H1 (cell line): Measurements from ENCODE around the gene UNK. TPM values are rescaled to one million over a fixed set of nuclear protein-coding genes. Genes with fewer than 3 reads are reported as not detected.

ENCODE experiments used
- CTCF ChIA-PET: fragments of 300-600 bp; sonication (Branson Sonifier 250); formaldehyde crosslinking; loops from one replicate; lab custom pipeline; 2021; ENCODE audit not compliant: partially characterized antibody; lab: Charles Lee
- POLR2A ChIA-PET: fragments of 300-600 bp; sonication (Branson Sonifier 250); formaldehyde crosslinking; loops from one replicate; lab custom pipeline; 2021; ENCODE audit warnings: inconsistent platforms; ENCODE audit not compliant: partially characterized antibody; lab: Charles Lee
- DNase-seq, 2 experiments: peaks; one replicate each; pipeline versions ENCODE4 v3.0.0 to v3.0.0-alpha.2; 2010 to 2022; ENCODE audit warnings: low spot score in 2 of 2, low read depth in 1 of 2, mixed read lengths in 1 of 2
- FAIRE-seq: peaks from 2 replicates; lab custom pipeline; 2011; peaks lifted over from hg19 to GRCh38; lab: Jason Lieb, UNC
- H2AFZ ChIP-seq: 2 replicates; pipeline ENCODE4 v1.8.1; 2012; ENCODE audit warnings: low read length, inconsistent platforms
- H2AK5ac ChIP-seq: 2 replicates; pipeline ENCODE4 v1.6.1; 2013; ENCODE audit warnings: low read depth, low read length
- H2BK120ac ChIP-seq: replicated peaks from 2 replicates; pipeline ENCODE3; 2013; ENCODE audit warnings: low read depth, low read length, inconsistent platforms
- H2BK12ac ChIP-seq: 2 replicates; pipeline ENCODE4 v1.6.1; 2013; ENCODE audit warnings: low read depth, low read length
- H2BK15ac ChIP-seq: 2 replicates; pipeline ENCODE4 v1.6.1; 2013; ENCODE audit warnings: low read length
- H2BK20ac ChIP-seq: 2 replicates; pipeline ENCODE4 v1.6.1; 2013; ENCODE audit warnings: low read length
- H2BK5ac ChIP-seq: 2 replicates; pipeline ENCODE4 v1.6.1; 2013; ENCODE audit warnings: low read depth, low read length
- H3K14ac ChIP-seq: 2 replicates; pipeline ENCODE4 v1.6.1; 2013; ENCODE audit warnings: inconsistent platforms; ENCODE audit not compliant: insufficient read length
- H3K18ac ChIP-seq: 2 replicates; pipeline ENCODE4 v1.6.1; 2013; ENCODE audit warnings: low read length; ENCODE audit errors: extremely low read depth
- H3K23ac ChIP-seq: 2 replicates; pipeline ENCODE4 v1.6.1; 2013; ENCODE audit warnings: inconsistent platforms; ENCODE audit not compliant: insufficient read length
- H3K23me2 ChIP-seq: 2 replicates; pipeline ENCODE4 v1.6.1; 2013; ENCODE audit warnings: low read depth, low read length
- H3K27ac ChIP-seq: 2 replicates; pipeline ENCODE4 v1.6.1; 2011; ENCODE audit warnings: low read depth, low read length, inconsistent platforms
- H3K27me3 ChIP-seq, 4 experiments: replicated peaks in 1 of 4; 1 replicate in 1 of 4; 2 replicates in 3 of 4; pipeline versions ENCODE4 v1.6.1 to v1.8.1; 2011 to 2013; ENCODE audit warnings: low read length in 3 of 4, mild to moderate bottlenecking in 3 of 4, inconsistent platforms in 2 of 4, mixed read lengths in 2 of 4, moderate library complexity in 1 of 4; ENCODE audit not compliant: control insufficient read depth in 3 of 4, insufficient read depth in 3 of 4; ENCODE audit errors: extremely low read depth in 1 of 4
- H3K36me3 ChIP-seq, 4 experiments: 2 replicates each; pipeline versions ENCODE4 v1.6.1 to v1.8.1; 2011 to 2013; ENCODE audit warnings: mild to moderate bottlenecking in 4 of 4, low read length in 3 of 4, moderate library complexity in 2 of 4, control low read depth in 1 of 4, inconsistent platforms in 1 of 4; ENCODE audit not compliant: insufficient read depth in 4 of 4, control insufficient read depth in 2 of 4
- H3K4ac ChIP-seq: replicated peaks from 2 replicates; pipeline ENCODE3; 2013; ENCODE audit warnings: low read length, low read depth, mixed read lengths, inconsistent platforms; ENCODE audit not compliant: insufficient read length
- H3K4me1 ChIP-seq, 4 experiments: replicated peaks in 1 of 4; 1 replicate in 1 of 4; 2 replicates in 3 of 4; pipeline versions ENCODE4 v1.6.1 to v1.8.1; 2011 to 2013; ENCODE audit warnings: low read length in 3 of 4, inconsistent platforms in 2 of 4, mixed read lengths in 1 of 4; ENCODE audit not compliant: insufficient read depth in 4 of 4, control insufficient read depth in 3 of 4
- H3K4me2 ChIP-seq, 2 experiments: 2 replicates each; pipeline versions ENCODE4 v1.6.1 to v1.8.1; 2011 to 2013; ENCODE audit warnings: low read depth in 2 of 2, low read length in 2 of 2, control low read depth in 1 of 2, inconsistent platforms in 1 of 2, mild to moderate bottlenecking in 1 of 2; ENCODE audit not compliant: insufficient read depth in 1 of 2
- H3K4me3 ChIP-seq, 4 experiments: fragments of 200-600, 300-600 bp in 1 of 4; sonication (generic), shearing (Covaris generic), sonication (Bioruptor Twin) in 1 of 4; 2 replicates each; pipeline versions ENCODE4 v1.5.1 to v1.8.1; 2011 to 2016; ENCODE audit warnings: low read length in 4 of 4, low read depth in 3 of 4, control low read depth in 2 of 4, inconsistent platforms in 2 of 4, mild to moderate bottlenecking in 2 of 4, mixed read lengths in 1 of 4, moderate library complexity in 1 of 4; ENCODE audit not compliant: insufficient read depth in 2 of 4; ENCODE audit errors: extremely low read depth in 1 of 4
- H3K56ac ChIP-seq: replicated peaks from 2 replicates; pipeline ENCODE3; 2013; ENCODE audit warnings: low read depth, mild to moderate bottlenecking, mixed read lengths, low read length, inconsistent platforms; ENCODE audit not compliant: insufficient read length
- H3K79me1 ChIP-seq: 2 replicates; pipeline ENCODE4 v1.6.1; 2013; ENCODE audit warnings: low read depth, low read length, control low read depth
- H3K79me2 ChIP-seq, 2 experiments: 2 replicates each; pipeline versions ENCODE4 v1.6.1 to v1.8.1; 2012 to 2013; ENCODE audit warnings: low read length in 2 of 2, mild to moderate bottlenecking in 2 of 2, inconsistent platforms in 1 of 2; ENCODE audit not compliant: insufficient read depth in 2 of 2, control insufficient read depth in 1 of 2
- H3K9ac ChIP-seq, 4 experiments: replicated peaks in 1 of 4; 1 replicate in 1 of 4; 2 replicates in 3 of 4; pipeline versions ENCODE4 v1.6.1 to v1.8.1; 2011 to 2013; ENCODE audit warnings: low read depth in 3 of 4, low read length in 3 of 4, control low read depth in 2 of 4, mild to moderate bottlenecking in 2 of 4, moderate library complexity in 2 of 4, inconsistent platforms in 1 of 4; ENCODE audit errors: extremely low read depth in 1 of 4
- H3K9me3 ChIP-seq, 2 experiments: 2 replicates each; pipeline versions ENCODE4 v1.6.1 to v1.8.1; 2012 to 2013; ENCODE audit warnings: mild to moderate bottlenecking in 2 of 2, moderate library complexity in 2 of 2, control low read depth in 1 of 2, inconsistent platforms in 1 of 2, low read depth in 1 of 2, low read length in 1 of 2, mixed read lengths in 1 of 2; ENCODE audit not compliant: insufficient read depth in 2 of 2
- H4K20me1 ChIP-seq, 2 experiments: replicated peaks in 1 of 2; 2 replicates each; pipeline versions ENCODE3 to v1.8.1; 2011 to 2013; ENCODE audit warnings: inconsistent platforms in 2 of 2, low read length in 2 of 2, mild to moderate bottlenecking in 1 of 2; ENCODE audit not compliant: insufficient read depth in 2 of 2, control insufficient read depth in 1 of 2
- H4K5ac ChIP-seq: 2 replicates; pipeline ENCODE4 v1.6.1; 2013; ENCODE audit warnings: low read length, low read depth, mixed read lengths, inconsistent platforms; ENCODE audit not compliant: insufficient read length
- H4K8ac ChIP-seq: 2 replicates; pipeline ENCODE4 v1.8.0; 2013; ENCODE audit warnings: mild to moderate bottlenecking, moderate library complexity, low read length, inconsistent platforms; ENCODE audit not compliant: insufficient read depth; ENCODE audit errors: extremely low read depth
- H4K91ac ChIP-seq: replicated peaks from 2 replicates; pipeline ENCODE3; 2013; ENCODE audit warnings: low read length, mixed read lengths, inconsistent platforms; ENCODE audit not compliant: insufficient read length
- CTBP2 ChIP-seq: IDR thresholded peaks from 2 replicates; pipeline ENCODE4 v1.7.0; 2011; ENCODE audit warnings: borderline replicate concordance, mild to moderate bottlenecking, moderate library complexity, mixed read lengths, low read length; ENCODE audit not compliant: insufficient read depth, insufficient read length
- NANOG ChIP-seq: IDR thresholded peaks from 2 replicates; pipeline ENCODE4 v1.6.1; 2011; ENCODE audit warnings: low read length, low read depth, mild to moderate bottlenecking, inconsistent platforms; ENCODE audit not compliant: insufficient read depth, poor library complexity, severe bottlenecking
- WGBS, 2 experiments: shearing (Covaris generic) in 1 of 2; methylation state at CpG; one replicate each; pipeline versions ENCODE4 v1.1.6 to v1.1.7; 2013 to 2015; ENCODE audit warnings: low lambda C conversion rate in 2 of 2, mixed read lengths in 2 of 2, inconsistent platforms in 1 of 2, low coverage in 1 of 2, missing lambda C conversion rate in 1 of 2; ENCODE audit not compliant: insufficient replicate concordance in 2 of 2, insufficient coverage in 1 of 2, insufficient read length in 1 of 2; ENCODE audit errors: extremely low coverage in 1 of 2, missing lambda C conversion rate in 1 of 2; 5-methylcytosine and 5-hydroxymethylcytosine counted together
- polyA plus RNA-seq, 7 experiments: library from polyadenylated mRNA; depleted of rRNA in 3 of 7; stranded (reverse) in 5 of 7; unstranded in 2 of 7; fragments of >200 nt in 5 of 7; fragments of 200-250 nt in 2 of 7; gene quantifications; 1 replicate in 5 of 7; 2 replicates in 1 of 7; 4 replicates in 1 of 7; pipeline versions ENCODE4 v1.2.1 to v1.2.3, GENCODE V29; 2011 to 2013; ENCODE audit warnings: missing spikeins in 2 of 7, mixed read lengths in 2 of 7
- total RNA-seq: library from RNA; stranded (reverse); fragmentation: NEBNext Ultra II Directional; extraction: Animal tissue kit (Norgen Biotek cat#: 25700); gene quantifications from 2 replicates; pipeline ENCODE4 v1.2.1, GENCODE V29; 2021

The UNK gene
- total and polyA plus RNA-seq, 2 of the 8 experiments (the other 6 are each of a cell fraction or from before 2014, with no cell fraction given) = 24.2 to 33.3 TPM

- H2BK5ac ChIP-seq = no peak overlapping the region; the same call in 1 of the 2 replicates
- FAIRE-seq = no peak
- H2AK5ac ChIP-seq = 0 out of 2 replicates have a peak overlapping the region, but pooled peaks have one; percentile 24
- H3K79me2 ChIP-seq = no peaks in the 10 kb centered on the region
- no peak overlapping the region for H2BK12ac ChIP-seq
- H3K23ac ChIP-seq = no peak overlapping the region
- H3K4me3 ChIP-seq = no peak overlapping the region
- no peak overlapping the region for H3K4me2 ChIP-seq
- peak overlapping the region; percentile 25 for H4K8ac ChIP-seq
- no peak overlapping the region for H3K4ac ChIP-seq
- no peak overlapping the region for H2BK15ac ChIP-seq
- WGBS, 2 experiments = 90% methylated on average over 25 of the region's 26 CpGs; no CpG with 5 or more reads in 1 of the 2 experiments
- no peak overlapping the region for H3K9ac ChIP-seq
- H4K91ac ChIP-seq = peak overlapping the region; percentile 6
- CTCF ChIA-PET = interaction anchor here (0.8 to 8.1 kb wide), 6 partner anchors 12 to 122 kb away, joined by 3 to 98 read pairs (median 4); partner anchors contain the start of gene SMIM5
- DNase-seq = no peak
- no peaks in the 10 kb centered on the region for H3K27me3 ChIP-seq
- H3K56ac ChIP-seq = no peak overlapping the region
- H4K20me1 ChIP-seq = peaks cover 0 to 2% of the 10 kb centered on the region in 2 experiments
- no peaks in the 10 kb centered on the region for H3K79me1 ChIP-seq
- no peak overlapping the region for H2BK120ac ChIP-seq
- H3K18ac ChIP-seq = no peak overlapping the region
- 0 out of 2 replicates have a peak overlapping the region, but pooled peaks have one; percentile 3 for H2BK20ac ChIP-seq
- no peak overlapping the region for H4K5ac ChIP-seq
- no peaks in the 10 kb centered on the region for H3K23me2 ChIP-seq
- no peaks in the 10 kb centered on the region for H3K4me1 ChIP-seq
- no peak overlapping the region for H2AFZ ChIP-seq
- H3K9me3 ChIP-seq = no peaks in the 10 kb centered on the region
- H3K36me3 ChIP-seq = no peaks in the 10 kb centered on the region
- POLR2A ChIA-PET = interaction anchor here (0.6 to 0.8 kb wide), 2 partner anchors 66 to 67 kb away, joined by 3 to 5 read pairs; no protein-coding TSS in a partner anchor
- H3K27ac ChIP-seq = no peak overlapping the region
- TF ChIP-seq NANOG = no peak
- no peak for TF ChIP-seq CTBP2
- H3K14ac ChIP-seq = no peak overlapping the region
These were observed 48.3 kb upstream of the UNK start for GRCh38 chr17:75736173-75736835.
